HG03025 (cell line): ENCODE measurements around the gene EXOC6B.

Experiments
- ATAC-seq: cut with Tn5 transposase; IDR thresholded peaks from one replicate; pipeline ENCODE4 v1.9.1; 2021; ENCODE audit warnings: mild to moderate bottlenecking, moderate library complexity; ENCODE audit not compliant: unreplicated experiment, low FRiP score

EXOC6B gene

DNA sequence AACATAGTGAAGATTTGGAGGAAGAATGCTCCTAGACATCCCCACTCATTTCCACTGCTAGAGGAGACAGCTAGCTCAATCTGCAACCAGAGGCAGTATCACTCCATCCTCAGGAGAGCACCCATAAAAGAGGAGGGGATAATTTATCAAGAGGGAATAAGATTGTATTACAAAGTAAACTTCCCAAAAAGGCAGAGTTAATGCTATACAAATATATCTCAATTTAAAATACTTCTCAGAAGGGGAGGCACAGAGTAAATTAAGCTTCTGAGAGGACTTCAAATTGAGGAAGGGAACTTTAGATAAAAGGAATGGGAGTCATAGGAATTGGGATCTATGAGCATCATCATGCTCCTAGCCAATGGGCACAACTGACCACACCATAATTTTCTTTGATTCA, 29.1 kb downstream of the EXOC6B start:
- no peak for ATAC-seq

DNA sequence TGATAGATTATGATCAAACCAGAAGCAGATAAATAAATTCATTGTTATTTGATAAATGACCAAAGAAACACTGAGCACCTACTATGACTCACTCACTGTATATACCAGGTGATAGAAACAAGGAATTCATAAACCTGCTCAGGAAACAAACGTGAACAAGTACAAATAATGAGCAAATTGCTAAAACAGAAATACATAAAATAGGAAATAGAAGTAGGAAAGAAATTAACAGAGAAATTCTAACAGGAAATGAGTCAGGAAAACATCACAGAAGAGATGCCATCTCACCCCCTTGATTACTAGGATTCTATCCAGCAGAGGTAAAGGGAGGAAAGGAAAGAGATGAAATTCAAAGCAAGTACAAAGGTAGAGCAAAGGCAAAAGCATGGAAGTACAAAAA, 31.3 kb downstream of the EXOC6B start:
- no peak for ATAC-seq

DNA sequence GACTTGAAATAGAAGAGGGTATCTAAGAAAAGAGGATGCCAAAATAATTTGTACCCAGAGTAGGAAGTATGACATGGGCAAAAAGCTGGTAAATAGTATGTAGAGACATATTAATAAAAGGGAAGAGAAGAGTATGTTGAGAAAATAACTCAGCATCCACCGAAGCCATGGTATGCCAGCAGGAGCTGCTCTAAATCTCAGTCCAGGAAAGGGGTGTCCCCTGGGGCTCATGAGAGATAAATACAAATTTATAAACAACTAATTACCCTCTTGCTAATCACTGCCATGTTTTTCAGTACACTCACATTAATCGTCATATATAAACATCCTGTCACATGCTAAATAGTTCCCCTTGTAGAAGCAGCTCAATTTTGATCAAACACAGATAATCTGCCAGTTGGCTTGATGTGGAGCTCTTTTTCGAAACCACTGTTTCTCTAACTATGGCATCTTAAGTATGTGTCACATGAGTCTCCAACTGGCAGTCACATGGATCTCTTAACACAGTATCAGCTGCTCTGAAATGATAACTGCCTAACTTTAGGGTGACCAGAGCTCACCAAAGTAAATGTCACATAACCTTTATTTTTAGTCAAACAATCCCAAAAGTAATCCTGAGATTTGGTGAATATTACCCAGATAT, 31.9 kb downstream of the EXOC6B start:
- ATAC-seq = no peak

DNA sequence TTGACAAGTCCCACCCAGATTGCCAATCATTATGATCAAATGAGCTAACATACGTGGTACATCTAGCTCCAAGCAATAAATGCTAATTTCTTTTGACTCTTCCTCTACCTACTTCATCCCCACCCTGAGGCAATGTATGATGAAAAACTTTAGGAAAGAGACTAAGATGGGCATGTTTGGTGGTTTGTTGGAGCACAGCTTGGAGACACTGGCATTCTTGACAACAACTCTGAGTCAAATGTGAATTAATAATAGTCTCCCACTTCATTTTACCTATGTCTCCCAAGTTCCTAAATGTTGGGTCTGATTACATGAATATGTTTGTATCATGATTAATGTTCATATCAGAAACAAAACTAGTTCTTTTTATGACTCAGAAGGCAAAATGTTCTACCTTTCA, 36.6 kb downstream of the EXOC6B start:
- ATAC-seq = no peak

DNA sequence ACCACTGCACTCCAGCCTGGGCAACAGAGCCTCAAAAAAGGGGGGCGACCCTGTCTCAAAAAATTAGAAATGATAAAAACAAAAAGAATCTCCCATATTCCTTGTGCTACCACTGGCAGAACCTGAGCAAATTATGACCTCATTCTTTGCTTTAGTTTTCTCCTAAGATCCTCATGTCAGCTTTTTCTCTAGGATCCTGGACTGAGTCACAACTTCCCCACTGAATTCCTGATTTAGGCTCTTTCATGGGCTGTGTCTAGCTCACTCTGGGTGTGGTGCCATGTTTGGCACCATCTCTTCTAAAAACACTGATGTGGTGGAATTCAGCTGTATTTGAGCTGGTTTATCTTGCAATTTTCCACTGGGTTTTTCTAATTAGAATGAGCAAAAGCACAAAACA, 37.1 kb downstream of the EXOC6B start:
- ATAC-seq = no peak

DNA sequence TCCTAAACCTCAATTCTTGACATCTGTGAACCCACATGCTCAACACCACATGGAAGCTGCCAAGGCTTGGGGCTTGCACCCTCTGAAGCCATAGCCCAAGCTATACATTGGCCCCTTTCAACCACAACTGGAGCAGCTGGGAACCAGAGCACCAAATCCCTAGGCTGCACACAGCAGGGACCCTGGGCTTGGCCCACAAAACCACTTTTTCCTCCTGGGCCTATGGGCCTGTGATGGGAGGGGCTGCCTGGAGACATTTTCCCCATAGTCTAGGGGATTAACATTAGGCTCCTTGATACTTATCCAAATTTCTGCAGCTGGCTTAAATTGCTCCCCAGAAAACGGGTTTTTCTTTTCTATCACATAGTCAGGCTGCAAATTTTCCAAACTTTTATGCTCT, 40.3 kb downstream of the EXOC6B start:
- no peak for ATAC-seq

DNA sequence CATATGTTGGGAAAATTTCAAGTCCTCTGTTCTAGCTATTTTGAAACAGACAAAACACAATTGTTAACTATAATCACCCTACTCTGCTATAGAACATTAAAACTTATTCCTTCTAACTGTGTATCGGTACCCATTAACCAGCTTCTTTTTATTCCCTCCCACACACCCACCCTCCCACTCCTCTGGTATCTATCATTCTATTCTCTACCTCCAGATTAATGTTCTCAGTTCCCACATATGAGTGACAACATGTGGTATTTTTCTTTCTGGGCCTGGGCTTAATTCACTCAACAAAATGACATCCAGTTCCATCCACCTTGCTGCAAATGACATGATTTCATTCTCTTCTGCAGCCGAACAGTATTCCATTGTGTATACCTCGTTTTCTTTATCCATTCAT, 43.3 kb downstream of the EXOC6B start:
- ATAC-seq = no peak

DNA sequence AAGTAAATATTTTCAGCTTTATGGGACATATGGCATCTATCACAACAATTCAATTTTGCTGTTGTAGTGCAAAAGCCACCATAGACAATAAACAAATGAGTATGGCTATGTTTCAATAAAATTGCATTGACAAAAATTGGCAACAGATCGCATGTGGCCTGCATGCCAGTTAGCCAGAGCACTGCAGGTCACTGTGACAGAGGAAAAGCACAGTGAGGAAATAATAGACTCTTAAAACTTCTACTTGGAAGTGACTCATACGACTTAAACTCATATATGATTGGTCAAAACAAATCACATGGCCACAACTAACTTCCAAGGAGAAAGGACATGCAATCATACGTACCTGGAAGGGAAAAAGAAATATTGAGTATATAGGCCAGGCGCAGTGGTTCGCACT, 44.4 kb downstream of the EXOC6B start:
- no peak for ATAC-seq

DNA sequence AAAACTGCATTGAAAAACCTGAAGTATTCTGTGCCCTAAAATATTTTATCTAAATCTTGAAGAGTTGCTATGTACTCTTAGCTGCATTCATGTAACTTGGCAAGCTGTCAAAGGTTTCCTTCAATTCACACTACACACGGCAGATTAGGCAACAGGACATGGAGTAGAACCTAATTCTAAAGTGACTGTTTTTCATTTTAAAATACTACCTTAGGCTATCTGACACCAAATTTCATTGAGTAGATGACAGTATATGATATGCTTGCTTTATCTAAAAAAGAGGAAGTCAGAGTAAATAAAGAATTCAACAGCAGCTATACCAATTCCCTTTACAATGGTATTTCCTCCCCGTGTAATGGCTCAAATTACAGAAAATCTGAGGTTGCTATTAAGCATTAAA, 45.4 kb downstream of the EXOC6B start:
- no peak for ATAC-seq

DNA sequence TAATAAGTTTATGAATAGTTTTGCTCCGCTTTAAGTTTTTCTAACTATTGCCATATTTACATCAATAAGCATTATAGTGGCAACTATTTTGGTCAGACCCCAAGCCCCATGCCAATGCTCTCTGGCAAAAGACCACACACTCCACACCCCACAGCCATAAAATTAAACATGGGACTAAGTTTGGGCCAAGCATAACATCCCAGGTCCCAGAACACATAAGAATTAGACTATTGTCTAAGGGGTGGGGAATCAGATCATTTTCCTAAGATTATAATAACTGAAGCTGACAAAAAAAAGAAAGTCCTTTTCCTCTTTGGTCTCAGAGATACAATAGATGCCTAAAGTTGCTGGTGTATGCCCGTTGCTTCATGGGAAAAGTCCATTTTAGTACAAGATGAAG, 46.3 kb downstream of the EXOC6B start:
- ATAC-seq = no peak

DNA sequence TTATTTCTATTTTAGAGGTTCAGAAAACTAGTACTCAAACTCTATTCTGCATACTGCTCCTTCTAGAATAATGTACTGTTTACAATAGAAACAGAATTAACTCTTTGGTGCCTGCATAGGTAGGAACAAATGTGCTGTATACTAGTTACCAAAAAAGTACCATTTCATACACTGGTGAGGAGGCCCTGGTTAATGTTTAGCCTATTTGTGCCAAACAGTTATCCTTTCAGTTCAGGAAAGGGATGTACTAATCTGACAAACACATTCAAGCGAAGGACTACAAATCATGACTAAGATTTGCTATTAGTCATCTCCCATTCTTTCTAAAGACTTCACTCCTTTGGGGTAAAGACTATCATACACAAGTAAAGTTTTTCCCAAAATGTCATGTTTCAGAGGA, 47.4 kb downstream of the EXOC6B start:
- ATAC-seq = no peak

DNA sequence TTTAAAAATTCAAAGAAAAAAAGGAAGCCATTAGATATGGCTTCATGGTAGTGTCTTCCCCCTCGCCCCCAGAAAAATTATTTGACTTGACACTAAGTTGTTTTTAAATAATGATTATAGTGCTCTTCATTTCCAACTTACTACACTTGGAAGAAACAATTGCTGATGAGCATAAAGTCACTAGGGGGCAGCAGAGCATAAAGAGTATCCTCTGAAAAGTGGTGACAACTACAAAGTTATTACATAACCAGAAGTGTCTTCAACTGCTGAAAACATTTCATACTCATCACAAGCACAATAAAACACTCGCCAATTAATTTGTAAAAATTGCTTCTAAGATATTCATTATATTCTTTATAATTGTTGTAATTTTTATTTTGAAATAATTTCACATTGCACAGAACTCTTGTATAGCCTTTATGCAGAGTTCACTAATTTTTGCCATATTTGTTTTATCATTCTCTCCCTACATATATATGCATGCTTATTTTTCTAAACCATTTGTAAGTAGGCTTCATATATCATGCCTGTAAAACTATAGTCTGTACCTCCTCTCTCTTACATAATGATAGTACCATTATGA, 54.9 kb downstream of the EXOC6B start:
- ATAC-seq = no peak

DNA sequence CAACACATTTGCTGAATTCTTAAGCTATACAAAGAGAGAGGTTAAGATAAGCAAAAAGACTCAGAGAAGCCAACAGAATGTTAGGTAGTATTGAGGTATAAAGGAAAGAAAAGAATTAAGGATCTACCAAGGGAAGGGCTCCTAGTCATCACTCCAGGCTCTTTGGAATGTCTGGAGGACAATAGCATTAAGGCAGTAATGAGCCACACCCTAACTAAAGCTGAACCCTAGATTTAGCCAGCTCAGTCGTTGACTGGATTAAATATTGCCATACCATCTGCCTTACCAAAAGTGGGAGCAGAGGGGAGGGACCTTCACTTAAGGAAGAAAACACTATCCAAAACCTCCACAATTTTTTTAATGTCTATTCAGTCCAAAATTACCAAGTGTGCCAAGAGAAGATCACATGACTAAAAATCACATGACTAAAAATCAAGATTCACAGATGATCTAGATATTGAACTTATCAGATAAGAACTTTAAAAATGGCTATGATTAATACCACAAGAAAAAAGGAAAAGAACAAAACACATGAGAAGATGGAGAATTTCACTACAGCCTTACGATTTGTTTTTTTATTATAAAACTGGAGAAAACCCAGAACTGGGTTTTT, 59.7 kb downstream of the EXOC6B start:
- no peak for ATAC-seq

DNA sequence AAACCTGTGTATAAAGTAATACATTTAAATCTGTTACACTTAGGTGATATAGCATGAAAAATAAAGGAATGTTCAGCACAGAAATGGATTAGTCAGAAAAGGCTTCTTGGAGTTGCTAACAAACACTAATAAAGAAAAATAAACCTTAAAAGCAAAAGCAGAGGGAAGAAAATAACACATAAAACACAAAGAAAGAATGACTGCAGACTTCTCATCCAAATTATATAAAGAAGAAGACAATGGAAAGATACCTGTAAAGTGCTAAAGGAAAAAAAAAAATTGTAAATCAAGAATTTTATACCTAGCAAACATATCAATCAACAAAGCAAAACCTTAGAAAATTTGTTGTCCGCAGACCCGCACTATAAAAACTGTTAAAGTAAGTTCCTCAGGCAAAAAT, 63.6 kb downstream of the EXOC6B start:
- no peak for ATAC-seq

DNA sequence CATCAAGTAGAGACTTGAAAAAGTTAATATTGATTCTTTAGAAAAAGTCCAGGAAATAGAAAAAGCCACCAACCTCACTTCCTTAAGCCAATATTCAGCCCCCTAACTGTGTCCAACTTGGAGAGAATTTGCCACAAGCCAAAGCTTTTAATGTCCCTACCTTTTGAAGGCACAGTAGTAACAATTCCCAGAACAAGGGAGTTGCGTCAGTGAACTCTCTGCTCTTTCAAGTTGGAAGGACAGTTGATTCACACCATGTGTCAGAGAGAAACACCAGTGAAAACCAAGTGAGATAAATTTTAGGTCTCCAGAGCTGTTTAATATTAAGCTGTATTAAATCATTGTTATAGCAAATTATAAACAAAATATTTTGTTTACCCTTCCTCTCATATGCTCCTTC, 66.1 kb downstream of the EXOC6B start:
- ATAC-seq = no peak

DNA sequence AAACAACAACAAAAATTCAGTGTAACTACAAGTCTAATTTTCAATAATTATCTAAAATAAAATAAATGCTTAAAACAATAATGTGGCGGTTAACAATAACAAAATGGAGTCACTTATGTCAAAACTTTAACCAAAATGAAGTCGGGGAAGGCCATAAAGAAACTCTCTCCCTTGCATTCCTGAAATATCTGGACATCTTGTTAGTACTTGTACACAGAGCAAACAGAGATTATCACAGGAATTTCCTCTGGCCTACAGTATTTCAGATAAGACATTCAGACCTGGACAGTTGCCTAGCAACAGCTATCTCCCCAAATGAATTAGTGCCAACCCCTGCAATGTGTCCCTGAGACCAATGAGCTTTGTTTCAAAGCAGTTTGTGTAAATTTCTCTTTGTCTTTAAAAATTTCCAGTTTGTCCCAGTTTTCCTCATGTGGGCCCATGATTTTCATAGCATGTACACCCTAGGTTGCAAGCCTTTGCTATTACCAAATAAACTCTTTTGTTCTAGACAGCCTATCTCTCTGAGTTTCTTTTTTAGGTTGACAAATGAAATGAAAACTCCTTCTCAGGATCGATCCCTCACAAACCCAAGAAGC, 68.6 kb downstream of the EXOC6B start:
- ATAC-seq = no peak

DNA sequence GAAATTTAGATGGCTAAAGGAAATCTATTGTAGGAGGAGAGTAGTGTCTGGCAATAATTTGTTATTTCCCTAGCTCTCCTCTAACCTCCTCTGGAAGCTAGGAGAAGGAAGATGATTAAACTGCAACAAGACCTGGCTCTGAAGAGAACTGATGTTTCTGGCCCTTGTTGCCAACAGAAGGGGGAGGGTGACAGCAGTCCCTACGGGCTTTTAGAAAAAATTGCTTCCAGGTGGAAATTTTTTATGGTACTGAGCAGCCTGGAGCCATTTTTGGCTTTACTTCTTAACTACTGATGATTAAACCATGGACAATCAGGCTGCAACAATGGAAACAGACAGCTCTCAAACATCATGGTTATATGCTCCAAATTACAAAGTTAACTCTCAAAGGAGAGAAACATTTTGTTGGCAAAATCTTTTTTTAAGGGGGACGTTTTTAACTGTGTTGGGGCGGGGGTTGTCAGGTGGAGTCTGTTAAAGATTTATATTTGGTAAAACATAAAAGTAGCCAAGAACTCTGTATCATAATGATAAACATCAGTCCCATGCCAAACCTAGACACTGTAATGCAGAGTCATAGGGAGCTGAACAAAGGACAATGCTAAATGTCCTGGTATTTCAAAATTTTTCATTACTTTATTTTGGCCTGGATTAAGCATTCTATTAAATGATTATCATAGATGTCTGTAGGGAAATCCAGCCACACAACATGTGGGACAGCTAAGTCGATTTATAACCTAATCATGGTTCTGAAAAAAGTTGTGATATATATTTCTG, 70.0 kb downstream of the EXOC6B start:
- ATAC-seq = no peak

DNA sequence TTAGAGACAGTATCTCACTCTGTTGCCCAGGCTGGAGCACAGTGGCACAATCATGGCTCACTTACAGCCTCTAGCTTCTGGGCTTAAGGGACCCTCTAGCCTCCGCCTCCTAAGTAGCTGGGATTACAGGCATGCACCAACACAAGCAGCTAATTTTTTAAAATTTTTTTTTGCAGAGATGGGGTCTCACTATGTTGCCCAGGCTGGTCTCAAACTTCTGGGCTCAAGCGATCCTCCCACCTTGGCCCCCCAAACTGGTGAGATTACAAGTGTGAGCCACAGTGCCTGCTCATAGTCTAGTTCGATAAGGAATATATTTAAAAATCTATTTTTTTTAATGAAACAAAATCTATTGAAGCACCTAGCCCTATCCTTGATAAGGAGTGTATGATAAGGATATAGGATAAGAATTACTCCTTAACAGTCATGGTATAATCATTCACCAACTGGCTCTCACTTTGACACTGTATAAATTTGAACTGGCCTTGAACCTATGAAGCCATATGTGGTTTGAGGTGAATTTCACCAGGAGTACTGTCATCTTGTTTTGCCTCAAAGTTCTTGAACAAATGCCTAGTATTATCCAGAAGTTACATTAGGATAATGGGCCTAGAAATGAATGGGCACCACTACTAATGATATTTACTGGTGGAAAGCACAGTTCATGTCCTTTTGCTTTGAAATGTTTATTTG, 71.1 kb downstream of the EXOC6B start:
- ATAC-seq = no peak

DNA sequence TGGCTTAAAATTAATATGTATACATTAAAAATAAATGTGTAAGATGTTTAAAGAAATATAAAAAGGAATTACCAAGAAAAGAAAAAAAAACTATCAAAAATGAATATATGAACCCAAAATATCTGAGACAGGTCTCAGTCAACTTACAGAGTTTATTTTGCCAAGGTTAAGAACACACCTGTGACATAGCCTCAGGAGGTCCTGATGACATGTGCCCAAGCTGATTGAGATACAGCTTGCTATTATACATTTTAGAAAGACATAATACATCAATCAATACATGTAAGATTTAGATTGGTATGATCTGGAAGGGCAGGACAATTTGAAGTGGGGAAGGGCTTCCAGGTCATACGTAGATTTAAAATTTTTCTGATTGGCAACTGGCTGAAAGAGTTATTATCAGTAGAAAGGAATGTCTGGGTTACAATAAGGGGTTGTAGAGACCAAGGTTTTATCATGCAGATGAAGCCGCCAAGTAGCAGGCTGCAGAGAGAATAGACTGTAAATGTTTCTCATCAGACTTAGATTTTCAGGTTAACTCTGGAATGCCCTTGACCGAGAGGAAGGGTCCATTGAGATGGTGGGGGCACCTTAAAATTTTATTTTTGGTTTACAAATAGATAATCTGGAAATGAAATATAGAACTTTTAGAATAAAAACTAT, 74.7 kb downstream of the EXOC6B start:
- no peak for ATAC-seq

DNA sequence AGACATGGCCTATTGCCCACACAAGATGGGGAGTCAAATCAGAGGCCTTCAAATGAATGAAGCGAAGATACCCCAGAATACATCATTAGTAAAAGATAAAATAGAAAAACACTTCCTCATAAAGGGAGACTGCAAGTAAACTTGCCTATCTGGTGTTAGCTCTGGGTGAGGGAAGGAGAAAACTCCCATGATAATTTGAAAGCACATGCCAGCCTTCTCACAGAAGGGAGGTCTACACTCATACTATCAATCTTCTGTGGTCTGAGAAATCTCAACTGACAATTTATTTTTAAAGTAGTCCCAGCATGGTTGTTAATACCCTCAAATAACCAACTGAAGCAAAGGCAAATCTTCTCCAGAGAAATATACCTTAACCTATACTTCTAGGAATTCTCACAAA, 75.4 kb downstream of the EXOC6B start:
- no peak for ATAC-seq
